Peyer's patch (tissue), 4 donors: ENCODE data around the gene ARX.

ENCODE experiments used
- CTCF ChIP-seq, 6 experiments: fragments of 450-650 bp in 4 of 6; fragments of 200-600 bp in 2 of 6; sonication (generic) in 1 of 6; IDR thresholded peaks; one replicate each; pipeline ENCODE4 v1.5.1; 2017 to 2019; ENCODE audit warnings: antibody characterized with exemption in 6 of 6, mild to moderate bottlenecking in 3 of 6, moderate library complexity in 1 of 6
- POLR2A ChIP-seq, 2 donors: fragments of 450-650 bp; IDR thresholded peaks; one replicate each; pipeline ENCODE4 v1.5.1; 2017; ENCODE audit warnings: antibody characterized with exemption in 2 of 2, mild to moderate bottlenecking in 2 of 2, moderate library complexity in 2 of 2

- no peak for TF ChIP-seq POLR2A (IDR thresholded peaks at IDR 0.05)
- TF ChIP-seq CTCF (IDR thresholded peaks at IDR 0.05) = no peak
These were observed 11.7 kb downstream of the ARX start for GRCh38 chrX:25004040-25004439.
